ENCODE results near the gene EPHB1. TPM values are rescaled to one million over a fixed set of nuclear protein-coding genes. Genes with fewer than 3 reads are reported as not detected.

The EPHB1 gene
- total RNA-seq, 1 experiment from 2014 or later = 7.0 TPM

DNA sequence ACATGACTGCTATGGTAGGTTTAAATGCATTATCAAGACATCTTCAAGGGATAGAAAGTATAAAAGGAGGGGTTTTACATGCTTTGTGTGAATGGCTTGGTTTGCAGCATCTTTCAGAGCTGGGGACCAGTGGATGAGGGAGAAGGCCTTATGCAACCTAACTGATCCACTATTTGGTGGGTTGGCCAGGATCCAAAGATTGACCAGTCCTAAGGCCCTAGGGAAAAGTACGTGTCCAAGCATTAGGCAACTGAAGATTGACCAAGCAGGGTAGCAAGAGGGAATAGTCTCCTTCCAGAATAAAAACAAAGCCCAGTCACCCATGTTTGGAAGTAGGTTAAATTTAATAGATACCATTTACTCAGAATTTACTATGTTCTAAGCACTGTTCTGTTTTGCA is 509.3 kb downstream of the EPHB1 start:
- POLR2A ChIA-PET = no interaction called here
- H3K27me3 Mint-ChIP-seq (ENCODE audit: low read depth) = peaks cover 8% of the 10 kb centered on the region; the same call in 1 of the 2 replicates

More for the DNA sequence above, 509.3 kb downstream of the EPHB1 start:
- peaks cover 19% of the 10 kb centered on the region for H3K36me3 Mint-ChIP-seq
- H3K4me3 Mint-ChIP-seq = no peak overlapping the region
- no peak overlapping the region for H3K27ac Mint-ChIP-seq
- ATAC-seq (no peak), DNase-seq (ENCODE audit: low spot score) (no peak)
- H3K4me1 Mint-ChIP-seq = peaks cover 8% of the 10 kb centered on the region
- CTCF ChIA-PET = no interaction called here
- H3K9me3 Mint-ChIP-seq = peaks cover 23% of the 10 kb centered on the region
- no peak for TF ChIP-seq ZNF138 (CRISPR knock-in tag; conservative IDR thresholded peaks at IDR 0.05)
- TF ChIP-seq, protein P1, sequence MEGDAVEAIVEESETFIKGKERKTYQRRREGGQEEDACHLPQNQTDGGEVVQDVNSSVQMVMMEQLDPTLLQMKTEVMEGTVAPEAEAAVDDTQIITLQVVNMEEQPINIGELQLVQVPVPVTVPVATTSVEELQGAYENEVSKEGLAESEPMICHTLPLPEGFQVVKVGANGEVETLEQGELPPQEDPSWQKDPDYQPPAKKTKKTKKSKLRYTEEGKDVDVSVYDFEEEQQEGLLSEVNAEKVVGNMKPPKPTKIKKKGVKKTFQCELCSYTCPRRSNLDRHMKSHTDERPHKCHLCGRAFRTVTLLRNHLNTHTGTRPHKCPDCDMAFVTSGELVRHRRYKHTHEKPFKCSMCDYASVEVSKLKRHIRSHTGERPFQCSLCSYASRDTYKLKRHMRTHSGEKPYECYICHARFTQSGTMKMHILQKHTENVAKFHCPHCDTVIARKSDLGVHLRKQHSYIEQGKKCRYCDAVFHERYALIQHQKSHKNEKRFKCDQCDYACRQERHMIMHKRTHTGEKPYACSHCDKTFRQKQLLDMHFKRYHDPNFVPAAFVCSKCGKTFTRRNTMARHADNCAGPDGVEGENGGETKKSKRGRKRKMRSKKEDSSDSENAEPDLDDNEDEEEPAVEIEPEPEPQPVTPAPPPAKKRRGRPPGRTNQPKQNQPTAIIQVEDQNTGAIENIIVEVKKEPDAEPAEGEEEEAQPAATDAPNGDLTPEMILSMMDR (IDR thresholded peaks at IDR 0.05) = no peak
- TF ChIP-seq ZNF317 (CRISPR knock-in tag; IDR thresholded peaks at IDR 0.05; ENCODE audit: borderline replicate concordance, low read depth) = no peak
- no peak for TF ChIP-seq FOXP4 (CRISPR knock-in tag; IDR thresholded peaks at IDR 0.05)
- no peak for TF ChIP-seq NR3C1 (CRISPR knock-in tag; conservative IDR thresholded peaks at IDR 0.05; ENCODE audit: low read depth)
- TF ChIP-seq IRF2 (CRISPR knock-in tag; IDR thresholded peaks at IDR 0.05; ENCODE audit: borderline replicate concordance, low read depth) = no peak
- TF ChIP-seq, protein P2, sequence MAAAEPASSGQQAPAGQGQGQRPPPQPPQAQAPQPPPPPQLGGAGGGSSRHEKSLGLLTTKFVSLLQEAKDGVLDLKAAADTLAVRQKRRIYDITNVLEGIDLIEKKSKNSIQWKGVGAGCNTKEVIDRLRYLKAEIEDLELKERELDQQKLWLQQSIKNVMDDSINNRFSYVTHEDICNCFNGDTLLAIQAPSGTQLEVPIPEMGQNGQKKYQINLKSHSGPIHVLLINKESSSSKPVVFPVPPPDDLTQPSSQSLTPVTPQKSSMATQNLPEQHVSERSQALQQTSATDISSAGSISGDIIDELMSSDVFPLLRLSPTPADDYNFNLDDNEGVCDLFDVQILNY (CRISPR knock-in tag; IDR thresholded peaks at IDR 0.05) = no peak
- no peak for TF ChIP-seq STAT6 (CRISPR knock-in tag; conservative IDR thresholded peaks at IDR 0.05; ENCODE audit: low read depth)
- no peak for TF ChIP-seq ELF4 (CRISPR knock-in tag; IDR thresholded peaks at IDR 0.05; ENCODE audit: low read depth)
- TF ChIP-seq, protein P3, sequence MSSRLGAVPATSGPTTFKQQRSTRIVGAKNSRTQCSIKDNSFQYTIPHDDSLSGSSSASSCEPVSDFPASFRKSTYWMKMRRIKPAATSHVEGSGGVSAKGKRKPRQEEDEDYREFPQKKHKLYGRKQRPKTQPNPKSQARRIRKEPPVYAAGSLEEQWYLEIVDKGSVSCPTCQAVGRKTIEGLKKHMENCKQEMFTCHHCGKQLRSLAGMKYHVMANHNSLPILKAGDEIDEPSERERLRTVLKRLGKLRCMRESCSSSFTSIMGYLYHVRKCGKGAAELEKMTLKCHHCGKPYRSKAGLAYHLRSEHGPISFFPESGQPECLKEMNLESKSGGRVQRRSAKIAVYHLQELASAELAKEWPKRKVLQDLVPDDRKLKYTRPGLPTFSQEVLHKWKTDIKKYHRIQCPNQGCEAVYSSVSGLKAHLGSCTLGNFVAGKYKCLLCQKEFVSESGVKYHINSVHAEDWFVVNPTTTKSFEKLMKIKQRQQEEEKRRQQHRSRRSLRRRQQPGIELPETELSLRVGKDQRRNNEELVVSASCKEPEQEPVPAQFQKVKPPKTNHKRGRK (CRISPR knock-in tag; IDR thresholded peaks at IDR 0.05; ENCODE audit: borderline replicate concordance) = no peak
- TF ChIP-seq JAZF1 (CRISPR knock-in tag; IDR thresholded peaks at IDR 0.05) = no peak

Other genes with a start within 250 kb of the EPHB1 start
- gene KY, start 144.2 kb upstream of the EPHB1 start, total RNA-seq (2021) = not detected in 3 replicates